HG02981 (cell line): ENCODE measurements around the gene LCOR.
"Not testable (repeated sequence)": the region's sequence is repeated elsewhere in the genome, so short reads cannot be mapped to it uniquely, and the experiment has no call there.

ENCODE experiments used
- ATAC-seq: cut with Tn5 transposase; IDR thresholded peaks from one replicate; pipeline ENCODE4 v1.9.1; 2021; ENCODE audit warnings: mild to moderate bottlenecking, moderate library complexity; ENCODE audit not compliant: unreplicated experiment

The LCOR gene

GRCh38 chr10:96831867-96832720, at the start of gene LCOR:
LCOR (plus strand) TSS chr10:96832298; CDS start chr10:96949058, 116,760 bp downstream.
- peak; percentile 57 for ATAC-seq

- ATAC-seq, result no peak
These were observed 47.8 kb upstream of the LCOR start for GRCh38 chr10:96784253-96784652.

GRCh38 chr10:96789571-96790108, 42.5 kb upstream of the LCOR start:
- peak; percentile 97 for ATAC-seq

- ATAC-seq, result no peak
These were observed 40.2 kb upstream of the LCOR start for GRCh38 chr10:96791902-96792301.

- no peak for ATAC-seq
These were observed 37.0 kb upstream of the LCOR start for GRCh38 chr10:96794836-96795733.

GRCh38 chr10:96797485-96797884, 34.6 kb upstream of the LCOR start:
- no peak for ATAC-seq

GRCh38 chr10:96803288-96803664, 28.8 kb upstream of the LCOR start:
- no peak for ATAC-seq

GRCh38 chr10:96814264-96814663, 17.8 kb upstream of the LCOR start:
- ATAC-seq, result no peak

- not testable (repeated sequence) for ATAC-seq
These were observed 13.1 kb upstream of the LCOR start for GRCh38 chr10:96818971-96819370.

GRCh38 chr10:96820765-96821164, 11.3 kb upstream of the LCOR start:
- no peak for ATAC-seq

- no peak for ATAC-seq
These were observed 5.7 kb upstream of the LCOR start for GRCh38 chr10:96826438-96826837.

GRCh38 chr10:96828609-96829008, 3.5 kb upstream of the LCOR start:
- no peak for ATAC-seq

GRCh38 chr10:96829029-96829773, 2.9 kb upstream of the LCOR start:
- ATAC-seq, result no peak

GRCh38 chr10:96830511-96831199, 1.4 kb upstream of the LCOR start:
- ATAC-seq, result no peak

- ATAC-seq, result no peak
These were observed 765 bp upstream of the LCOR start for GRCh38 chr10:96831200-96831866.

- peak; percentile 55 for ATAC-seq
These were observed 672 bp downstream of the LCOR start for GRCh38 chr10:96832721-96833219.

GRCh38 chr10:96833220-96834001, 1.3 kb downstream of the LCOR start:
- peak; percentile 7 for ATAC-seq

- no peak for ATAC-seq
These were observed 2.0 kb downstream of the LCOR start for GRCh38 chr10:96834120-96834519.

- ATAC-seq, result no peak
These were observed 3.8 kb downstream of the LCOR start for GRCh38 chr10:96835899-96836298.
